Psoas muscle (tissue), 8 donors: Measurements from ENCODE around the gene MBD3. TPM values are rescaled to one million over a fixed set of nuclear protein-coding genes. Genes with fewer than 3 reads are reported as not detected.
A peak's percentile ranks its signal among the peaks of the same experiment; 100 is the strongest.

Source experiments
- ATAC-seq, 4 donors: fragments of 200-7000 bp; cut with Tn5 transposase; one replicate each; pipeline ENCODE4 v1.9.1; 2020; ENCODE audit warnings: moderate library complexity in 3 of 4, mild to moderate bottlenecking in 2 of 4
- DNase-seq, 2 donors: peaks; one replicate each; pipeline ENCODE4 v3.0.0-alpha.2; 2020
- H3K27ac ChIP-seq: fragments of 200-600 bp; one replicate; pipeline ENCODE4 v1.8.0; 2022
- H3K27me3 ChIP-seq, 3 donors: fragments of 200-600 bp in 1 of 3; one replicate each; pipeline versions ENCODE4 v1.6.1 to v1.8.0; 2013 to 2022; ENCODE audit warnings: low read length in 2 of 3, mild to moderate bottlenecking in 2 of 3, moderate library complexity in 1 of 3; ENCODE audit not compliant: insufficient read depth in 3 of 3
- H3K36me3 ChIP-seq, 2 donors: fragments of 200-600 bp in 1 of 2; one replicate each; pipeline versions ENCODE4 v1.6.1 to v1.8.0; 2013 to 2022; ENCODE audit warnings: low read depth in 1 of 2, mild to moderate bottlenecking in 1 of 2, moderate library complexity in 1 of 2; ENCODE audit not compliant: insufficient read depth in 1 of 2
- H3K4me1 ChIP-seq: fragments of 200-600 bp; one replicate; pipeline ENCODE4 v1.8.0; 2022
- H3K4me3 ChIP-seq: fragments of 200-600 bp; one replicate; pipeline ENCODE4 v1.8.0; 2022; ENCODE audit warnings: mild to moderate bottlenecking
- H3K9me3 ChIP-seq: fragments of 200-600 bp; one replicate; pipeline ENCODE4 v1.8.0; 2022
- CTCF ChIP-seq: fragments of 200-600 bp; IDR thresholded peaks from one replicate; pipeline ENCODE4 v1.8.0; 2022; ENCODE audit warnings: antibody characterized with exemption
- WGBS, 3 donors: extraction: QIAGEN DNeasy Blood & Tissue Kit; methylation state at CpG; one replicate each; pipeline versions ENCODE4 v1.1.6 to v1.1.7; 2013; 5-methylcytosine and 5-hydroxymethylcytosine counted together
- intact Hi-C, 2 donors: fragments of 100-400 bp; cut with DNase I; formaldehyde crosslinking; loops; one replicate each; pipeline versions ENCODE4 v1.11.0 to v1.14.2; 2022
- polyA plus RNA-seq, 3 donors: library from polyadenylated mRNA; stranded (reverse); fragments of 200-250 nt; gene quantifications; one replicate each; pipeline ENCODE4 v1.2.3, GENCODE V29; 2013
- total RNA-seq, 4 donors: library from RNA; stranded (reverse); fragmentation: NEBNext Ultra II Directional in 2 of 4; extraction: Animal tissue kit (Norgen Biotek cat#: 25700) in 2 of 4; gene quantifications; one replicate each; pipeline versions ENCODE4 v1.2.1 to v1.2.4, GENCODE V29; 2021 to 2023
- donor health status: healthy with polysubstance abuse.
- donor health status: DM: no; HTN: no; CAD: no; lungs with moderate emphysema.
- donor health status: Bipolar disorder and iron deficiency.
- donor health status: healthy.
- donor health status: DM: yes; HTN: yes; CAD: no.
- donor health status: DM: no; HTN: no; CAD: no.
- donor health status: DM: no; HTN: no; CAD: no.
- donor health status: DM: yes; HTN: yes; CAD: no.

MBD3 gene
- total and polyA plus RNA-seq, 7 donors, result 44.1 to 137 (median 83.6) TPM

DNA sequence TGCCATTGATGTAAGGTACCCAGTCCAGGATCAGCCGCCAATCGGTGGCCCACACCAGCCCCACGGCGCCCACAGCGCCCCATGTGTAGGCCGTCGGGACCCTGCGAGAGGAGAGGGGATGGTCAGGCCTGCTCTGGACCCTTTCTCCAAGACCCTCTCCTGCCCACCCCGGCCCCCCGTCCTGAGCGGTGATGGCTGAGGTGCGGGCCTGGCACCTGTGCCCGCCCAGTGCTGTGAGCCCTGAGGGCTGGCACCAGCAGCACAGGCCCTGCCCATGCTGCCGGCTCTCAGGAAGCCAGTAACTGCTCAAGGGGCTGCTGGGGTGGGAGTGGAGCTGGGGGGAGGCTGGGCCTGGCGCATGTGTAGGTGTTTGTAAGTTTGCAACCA, 6.8 kb upstream of the MBD3 start:
- ATAC-seq (no peak), DNase-seq (no peak)
- H3K4me3 ChIP-seq, result no peak overlapping the region
- H3K27ac ChIP-seq, result no peak overlapping the region
- peaks cover 24% of the 10 kb centered on the region for H3K4me1 ChIP-seq
- no peak for TF ChIP-seq CTCF
- no peaks in the 10 kb centered on the region for H3K9me3 ChIP-seq
- intact Hi-C loops, result no loop called here
- no peaks in the 10 kb centered on the region for H3K27me3 ChIP-seq
- WGBS, 3 donors, result 92 to 95% (median 92%) methylated on average over 12 to 15 of the region's 15 CpGs
- peaks cover 7 to 73% of the 10 kb centered on the region in 2 donors for H3K36me3 ChIP-seq

DNA sequence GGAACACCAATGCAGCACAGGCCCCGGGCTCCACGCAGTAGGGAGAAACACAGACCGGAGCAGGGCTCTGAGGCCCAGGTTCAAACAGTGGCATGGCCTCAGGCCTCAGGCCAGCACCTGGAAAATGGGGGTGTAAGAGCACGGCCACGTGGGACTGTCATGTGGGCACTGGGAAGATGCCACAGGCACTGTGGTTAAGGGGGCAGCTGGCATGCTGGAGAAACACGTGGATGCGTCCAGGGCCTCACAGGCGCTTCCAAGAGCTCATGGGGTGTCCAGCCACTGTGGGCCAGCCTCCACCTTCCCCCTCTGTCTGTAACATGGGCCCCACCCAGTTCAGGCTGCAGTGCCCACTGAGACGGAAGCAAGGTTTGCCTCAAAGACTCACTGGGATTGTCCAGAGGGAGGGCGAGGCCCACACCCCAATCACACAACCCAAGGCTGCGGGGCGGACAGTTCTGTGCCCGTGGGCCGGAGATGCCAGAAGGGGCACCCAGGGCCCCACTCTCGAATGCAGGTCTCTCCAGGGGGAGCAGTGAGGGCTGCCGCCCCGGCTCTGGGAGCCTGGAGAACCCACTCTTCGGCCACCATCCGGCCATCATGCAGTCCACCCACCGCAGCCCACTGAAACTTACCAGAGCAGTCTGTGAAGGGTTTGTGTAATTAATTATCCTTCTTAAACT, 6.3 kb upstream of the MBD3 start:
- no peak for TF ChIP-seq CTCF
- 84 to 89% (median 84%) methylated on average over 20 of the region's 20 CpGs for WGBS, 3 donors
- DNase-seq (no peak), ATAC-seq (no peak)
- Histone ChIP-seq H3K27me3 (no peaks in the 10 kb centered on the region), H3K4me1 (peaks cover 19% of the 10 kb centered on the region), H3K27ac (no peak overlapping the region), H3K36me3 (peaks cover 7 to 75% of the 10 kb centered on the region in 2 donors), H3K9me3 (no peaks in the 10 kb centered on the region), H3K4me3 (no peak overlapping the region)
- intact Hi-C loops, result no loop called here

DNA sequence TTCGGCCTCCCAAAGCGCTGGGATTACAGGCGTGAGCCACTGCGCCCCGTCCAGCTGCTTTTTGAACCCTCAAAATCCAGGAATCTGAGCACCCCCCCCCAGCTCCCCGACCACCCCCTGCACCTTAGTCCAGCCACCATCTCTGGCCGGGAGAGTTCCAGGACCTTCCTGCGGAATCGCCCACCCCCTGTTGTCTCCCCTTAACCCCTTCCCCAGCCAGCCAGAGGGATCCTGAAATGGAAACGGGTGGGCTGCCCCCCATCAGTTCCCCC, 772 bp upstream of the MBD3 start:
- no peak for TF ChIP-seq CTCF
- Histone ChIP-seq H3K4me3 (peak overlapping the region; percentile 79), H3K4me1 (peaks cover 20% of the 10 kb centered on the region), H3K27ac (peak overlapping the region; percentile 91), H3K9me3 (no peaks in the 10 kb centered on the region), H3K27me3 (no peaks in the 10 kb centered on the region), H3K36me3 (peaks cover 7 to 42% of the 10 kb centered on the region in 2 donors)
- ATAC-seq (no peak), DNase-seq (no peak)
- intact Hi-C loops, result no loop called here
- 25 to 37% (median 32%) methylated on average over 10 of the region's 10 CpGs for WGBS, 3 donors

- intact Hi-C loops, result no loop called here
- peak; percentile 81 to 84 (median 83) for ATAC-seq
Measured at GRCh38 chr19:1592024-1592754, 476 bp downstream of the MBD3 start.

More at GRCh38 chr19:1592024-1592754, 476 bp downstream of the MBD3 start:
- H3K9me3 ChIP-seq, result no peaks in the 10 kb centered on the region
- peak; percentile 91 to 94 for DNase-seq
- WGBS, 3 donors, result 0 to 1% (median 0%) methylated on average over 67 to 94 of the region's 94 CpGs
- peaks cover 31% of the 10 kb centered on the region for H3K4me1 ChIP-seq
- peak overlapping the region; percentile 97 for H3K27ac ChIP-seq
- TF ChIP-seq CTCF, result no peak
- H3K27me3 ChIP-seq, result no peaks in the 10 kb centered on the region
- peak overlapping the region; percentile 95 for H3K4me3 ChIP-seq
- peaks cover under 1 to 29% of the 10 kb centered on the region in 2 donors for H3K36me3 ChIP-seq
